Mesendoderm (in vitro differentiated cells): ENCODE data around the gene CCDC91.

Source experiments
- DNase-seq: peaks from one replicate; pipeline ENCODE4 v3.0.0; 2013
- H2AK5ac ChIP-seq: 2 replicates; pipeline ENCODE4 v1.6.1; 2013; ENCODE audit warnings: low read length, inconsistent platforms
- H2BK120ac ChIP-seq: 2 replicates; pipeline ENCODE4 v1.6.1; 2013; ENCODE audit warnings: low read depth, mild to moderate bottlenecking, low read length, moderate library complexity, mixed read lengths
- H2BK15ac ChIP-seq: replicated peaks from 2 replicates; pipeline ENCODE4 v1.6.1; 2013; ENCODE audit warnings: low read depth, mild to moderate bottlenecking, moderate library complexity
- H2BK5ac ChIP-seq: 2 replicates; pipeline ENCODE4 v1.6.1; 2013; ENCODE audit warnings: low read length, inconsistent platforms
- H3K18ac ChIP-seq: 2 replicates; pipeline ENCODE4 v1.6.1; 2013; ENCODE audit warnings: mild to moderate bottlenecking, low read length, mixed read lengths
- H3K23ac ChIP-seq: one replicate; pipeline ENCODE4 v1.6.1; 2013; ENCODE audit warnings: low read length
- H3K27ac ChIP-seq: 2 replicates; pipeline ENCODE4 v1.5.1; 2013; ENCODE audit warnings: low read depth, mild to moderate bottlenecking, inconsistent platforms, low read length, moderate library complexity
- H3K27me3 ChIP-seq: 2 replicates; pipeline ENCODE4 v1.6.1; 2013; ENCODE audit warnings: low read length, control low read depth, mild to moderate bottlenecking, inconsistent platforms; ENCODE audit not compliant: insufficient read depth, poor library complexity
- H3K36me3 ChIP-seq: 2 replicates; pipeline ENCODE4 v1.6.1; 2013; ENCODE audit warnings: low read length, inconsistent platforms; ENCODE audit not compliant: control insufficient read depth, insufficient read depth
- H3K4ac ChIP-seq: one replicate; pipeline ENCODE4 v1.6.1; 2013; ENCODE audit warnings: low read depth, mild to moderate bottlenecking, low read length, moderate library complexity
- H3K4me1 ChIP-seq: 2 replicates; pipeline ENCODE4 v1.6.1; 2013; ENCODE audit warnings: low read depth, low read length, inconsistent platforms; ENCODE audit not compliant: control insufficient read depth
- H3K4me2 ChIP-seq: 2 replicates; pipeline ENCODE4 v1.6.1; 2013; ENCODE audit warnings: low read length
- H3K4me3 ChIP-seq: 2 replicates; pipeline ENCODE4 v1.5.1; 2013; ENCODE audit warnings: mild to moderate bottlenecking, low read length
- H3K56ac ChIP-seq: one replicate; pipeline ENCODE4 v1.6.1; 2013; ENCODE audit warnings: low read length
- H3K79me1 ChIP-seq: 2 replicates; pipeline ENCODE4 v1.6.1; 2013; ENCODE audit warnings: low read length, inconsistent platforms
- H3K79me2 ChIP-seq: 2 replicates; pipeline ENCODE4 v1.6.1; 2013; ENCODE audit warnings: mild to moderate bottlenecking, low read length; ENCODE audit not compliant: control insufficient read depth, insufficient read depth
- H3K9ac ChIP-seq: 2 replicates; pipeline ENCODE4 v1.6.1; 2013; ENCODE audit warnings: low read length, inconsistent platforms
- H4K5ac ChIP-seq: one replicate; pipeline ENCODE4 v1.6.1; 2013; ENCODE audit warnings: low read length
- H4K8ac ChIP-seq: one replicate; pipeline ENCODE4 v1.6.1; 2013; ENCODE audit warnings: low read depth, mild to moderate bottlenecking, control low read depth, low read length, moderate library complexity
- WGBS: extraction: QIAGEN DNeasy Blood & Tissue Kit; methylation state at CpG from one replicate; pipeline ENCODE4 v1.1.7; 2013; ENCODE audit warnings: low lambda C conversion rate, missing lambda C conversion rate; ENCODE audit not compliant: insufficient coverage; ENCODE audit errors: extremely low coverage; 5-methylcytosine and 5-hydroxymethylcytosine counted together

The CCDC91 gene

DNA sequence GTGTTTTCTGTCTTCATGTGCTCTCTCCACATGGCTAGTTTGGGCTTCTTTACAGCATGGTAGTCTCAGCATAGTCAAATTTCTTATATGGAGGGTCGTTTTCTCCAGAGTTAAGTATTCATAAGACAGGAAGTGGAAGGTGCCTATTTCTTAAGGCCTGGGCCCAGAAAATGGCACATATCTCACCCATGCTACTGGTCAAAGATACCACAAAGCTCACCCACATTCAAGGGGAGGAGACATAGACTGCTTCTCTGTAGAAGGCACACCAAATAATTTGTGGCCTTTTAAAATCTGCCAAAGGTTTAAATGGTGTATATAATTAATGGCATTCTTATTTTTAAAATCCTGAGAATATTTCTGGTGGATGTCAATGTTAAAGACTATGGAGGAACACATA is 44.8 kb downstream of the CCDC91 start:
- H2AK5ac ChIP-seq, result no peak overlapping the region
- WGBS, result no CpG with 5 or more reads among the region's 1 CpG
- H3K4ac ChIP-seq, result no peak overlapping the region
- no peaks in the 10 kb centered on the region for H3K4me1 ChIP-seq
- H4K8ac ChIP-seq, result no peak overlapping the region
- no peaks in the 10 kb centered on the region for H3K27me3 ChIP-seq
- no peak overlapping the region for H2BK15ac ChIP-seq
- no peak for DNase-seq
- H3K79me2 ChIP-seq, result no peaks in the 10 kb centered on the region
- H4K5ac ChIP-seq, result no peak overlapping the region
- H2BK120ac ChIP-seq, result no peak overlapping the region
- no peak overlapping the region for H2BK5ac ChIP-seq
- no peak overlapping the region for H3K56ac ChIP-seq
- H3K9ac ChIP-seq, result no peak overlapping the region
- H3K23ac ChIP-seq, result no peak overlapping the region
- no peak overlapping the region for H3K4me2 ChIP-seq
- H3K79me1 ChIP-seq, result no peaks in the 10 kb centered on the region
- H3K36me3 ChIP-seq, result no peaks in the 10 kb centered on the region
- H3K4me3 ChIP-seq, result no peak overlapping the region
- no peak overlapping the region for H3K18ac ChIP-seq
- no peak overlapping the region for H3K27ac ChIP-seq

DNA sequence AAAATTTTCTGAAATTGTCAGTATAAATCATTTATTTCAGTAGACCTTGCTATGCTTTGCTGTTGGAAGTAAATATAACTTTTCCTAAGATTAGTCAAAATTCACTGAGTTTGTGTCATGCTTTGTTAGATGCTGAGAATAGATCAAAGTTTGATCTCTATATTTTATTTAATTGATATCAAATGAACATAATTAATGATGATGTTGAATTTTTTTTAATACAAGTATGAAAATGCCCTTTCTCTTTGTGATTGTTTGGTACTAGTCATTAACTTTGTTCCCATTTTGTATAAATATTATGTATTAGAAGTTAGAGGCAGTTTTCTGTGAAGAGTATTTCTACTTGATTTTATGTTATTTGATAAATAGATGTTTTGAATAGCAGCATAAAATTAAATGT is 45.7 kb downstream of the CCDC91 start:
- Histone ChIP-seq H3K56ac (no peak overlapping the region), H4K5ac (no peak overlapping the region), H3K79me2 (no peaks in the 10 kb centered on the region), H2AK5ac (no peak overlapping the region), H2BK15ac (no peak overlapping the region), H3K27ac (no peak overlapping the region), H3K18ac (no peak overlapping the region), H3K23ac (no peak overlapping the region), H3K4me1 (no peaks in the 10 kb centered on the region), H3K9ac (no peak overlapping the region), H2BK120ac (no peak overlapping the region), H3K4me2 (no peak overlapping the region), H3K36me3 (no peaks in the 10 kb centered on the region), H4K8ac (no peak overlapping the region), H3K4me3 (no peak overlapping the region), H2BK5ac (no peak overlapping the region), H3K4ac (no peak overlapping the region), H3K27me3 (no peaks in the 10 kb centered on the region), H3K79me1 (no peaks in the 10 kb centered on the region)
- DNase-seq, result no peak

DNA sequence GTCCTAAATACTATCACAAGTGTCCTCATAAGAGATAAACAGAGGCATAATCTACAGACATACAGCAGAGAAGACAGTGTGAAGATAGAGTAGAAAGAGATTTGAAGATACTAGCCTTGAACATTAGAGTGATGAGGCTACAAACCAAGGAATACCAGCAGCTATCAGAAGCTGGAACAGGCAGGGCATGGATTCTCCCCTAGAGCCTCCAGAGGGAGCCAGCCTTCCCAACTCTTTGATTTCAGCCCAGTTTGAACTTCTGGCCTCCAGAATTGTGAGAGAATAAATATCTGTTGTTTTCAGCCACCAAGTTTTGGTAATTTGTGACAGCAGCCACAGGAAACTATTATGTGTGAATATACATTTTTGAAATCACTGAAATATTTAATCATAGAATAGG is 47.2 kb downstream of the CCDC91 start:
- no peak overlapping the region for H3K27ac ChIP-seq
- H2AK5ac ChIP-seq, result no peak overlapping the region
- peak; percentile 62 for DNase-seq
- H3K4ac ChIP-seq, result no peak overlapping the region
- no peaks in the 10 kb centered on the region for H3K79me1 ChIP-seq
- H4K8ac ChIP-seq, result no peak overlapping the region
- no peak overlapping the region for H3K56ac ChIP-seq
- no peak overlapping the region for H3K4me2 ChIP-seq
- H3K4me3 ChIP-seq, result no peak overlapping the region
- H2BK15ac ChIP-seq, result no peak overlapping the region
- H3K4me1 ChIP-seq, result no peaks in the 10 kb centered on the region
- no peaks in the 10 kb centered on the region for H3K36me3 ChIP-seq
- no peak overlapping the region for H3K18ac ChIP-seq
- H3K23ac ChIP-seq, result no peak overlapping the region
- no peak overlapping the region for H2BK120ac ChIP-seq
- no peaks in the 10 kb centered on the region for H3K79me2 ChIP-seq
- no peak overlapping the region for H3K9ac ChIP-seq
- no peaks in the 10 kb centered on the region for H3K27me3 ChIP-seq
- H4K5ac ChIP-seq, result no peak overlapping the region
- H2BK5ac ChIP-seq, result no peak overlapping the region

DNA sequence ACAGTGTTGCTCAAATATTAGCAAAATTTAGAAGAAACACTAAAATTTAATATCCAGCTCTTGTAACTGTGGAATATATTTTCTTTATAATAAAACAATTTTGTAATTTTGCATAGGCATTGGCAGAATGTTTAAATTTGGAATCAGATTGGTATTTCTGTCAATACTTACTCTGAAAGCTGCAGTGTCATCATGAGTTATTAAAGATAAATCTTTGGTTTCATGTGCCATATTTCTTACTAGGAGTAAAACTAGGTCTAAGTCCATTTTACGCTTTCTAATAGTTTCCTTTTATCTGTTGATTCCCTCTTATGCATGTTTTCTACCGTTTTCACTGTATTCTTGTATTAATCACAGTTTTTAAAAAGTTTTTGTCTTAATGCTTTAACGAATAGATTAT is 49.7 kb downstream of the CCDC91 start:
- no peaks in the 10 kb centered on the region for H3K79me1 ChIP-seq
- H2AK5ac ChIP-seq, result no peak overlapping the region
- H3K56ac ChIP-seq, result no peak overlapping the region
- H2BK15ac ChIP-seq, result no peak overlapping the region
- no peaks in the 10 kb centered on the region for H3K27me3 ChIP-seq
- no peak for DNase-seq
- WGBS, result no CpG with 5 or more reads among the region's 3 CpGs
- no peaks in the 10 kb centered on the region for H3K36me3 ChIP-seq
- H4K5ac ChIP-seq, result no peak overlapping the region
- no peak overlapping the region for H3K27ac ChIP-seq
- H2BK5ac ChIP-seq, result no peak overlapping the region
- no peak overlapping the region for H3K9ac ChIP-seq
- H3K4me3 ChIP-seq, result no peak overlapping the region
- no peak overlapping the region for H3K4me2 ChIP-seq
- no peak overlapping the region for H2BK120ac ChIP-seq
- H3K23ac ChIP-seq, result no peak overlapping the region
- no peak overlapping the region for H3K4ac ChIP-seq
- no peaks in the 10 kb centered on the region for H3K79me2 ChIP-seq
- no peaks in the 10 kb centered on the region for H3K4me1 ChIP-seq
- H4K8ac ChIP-seq, result no peak overlapping the region
- H3K18ac ChIP-seq, result no peak overlapping the region

DNA sequence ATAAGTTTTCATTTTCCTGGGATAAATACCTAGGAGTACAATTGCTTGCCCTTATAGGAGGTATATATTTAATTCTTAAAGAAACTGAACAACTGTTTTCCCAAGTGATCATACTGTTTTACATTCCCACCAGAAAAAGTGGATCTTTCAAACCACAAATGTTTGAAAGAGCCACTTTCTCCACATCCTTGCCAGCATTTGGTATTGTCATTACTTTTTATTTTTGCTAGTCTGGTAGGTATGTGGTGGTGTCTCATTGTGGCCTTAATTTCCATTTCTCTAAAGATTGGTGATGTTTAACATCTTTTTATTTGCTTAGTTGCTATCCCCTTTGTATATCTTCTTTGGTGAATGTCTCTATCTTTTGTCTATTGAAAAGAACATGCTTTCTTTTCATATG is 50.6 kb downstream of the CCDC91 start:
- Histone ChIP-seq H3K4me2 (no peak overlapping the region), H3K18ac (no peak overlapping the region), H3K4me1 (no peaks in the 10 kb centered on the region), H4K5ac (no peak overlapping the region), H2AK5ac (no peak overlapping the region), H3K56ac (no peak overlapping the region), H3K27me3 (no peaks in the 10 kb centered on the region), H2BK5ac (no peak overlapping the region), H3K4ac (no peak overlapping the region), H3K79me1 (no peaks in the 10 kb centered on the region), H3K79me2 (no peaks in the 10 kb centered on the region), H3K27ac (no peak overlapping the region), H3K9ac (no peak overlapping the region), H3K36me3 (no peaks in the 10 kb centered on the region), H2BK120ac (no peak overlapping the region), H3K4me3 (no peak overlapping the region), H4K8ac (no peak overlapping the region), H3K23ac (no peak overlapping the region), H2BK15ac (no peak overlapping the region)
- DNase-seq, result no peak

DNA sequence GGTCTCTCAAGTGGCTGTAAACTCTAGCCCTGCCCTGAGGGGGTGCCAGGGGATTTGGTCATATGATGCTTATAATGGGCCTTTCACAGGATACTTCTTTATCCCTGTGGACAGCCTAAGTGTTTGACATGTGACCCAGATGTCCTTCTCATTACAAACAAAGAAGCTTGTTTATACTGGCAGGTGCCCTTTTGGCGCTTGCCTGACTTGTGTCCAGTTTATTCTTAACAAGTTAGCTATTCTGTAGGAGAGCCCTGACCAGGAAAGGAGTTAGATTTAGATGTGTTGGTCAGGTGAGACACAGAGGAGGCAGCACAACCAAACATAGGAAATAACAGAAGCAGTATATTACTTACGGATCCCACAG is 51.9 kb downstream of the CCDC91 start:
- H3K79me2 ChIP-seq, result no peaks in the 10 kb centered on the region
- H3K27me3 ChIP-seq, result no peaks in the 10 kb centered on the region
- no peak overlapping the region for H4K8ac ChIP-seq
- no peaks in the 10 kb centered on the region for H3K36me3 ChIP-seq
- no CpG with 5 or more reads among the region's 2 CpGs for WGBS
- no peak overlapping the region for H2AK5ac ChIP-seq
- H3K23ac ChIP-seq, result no peak overlapping the region
- H2BK15ac ChIP-seq, result no peak overlapping the region
- H2BK120ac ChIP-seq, result no peak overlapping the region
- H3K56ac ChIP-seq, result no peak overlapping the region
- no peak overlapping the region for H3K27ac ChIP-seq
- H3K4me2 ChIP-seq, result no peak overlapping the region
- no peak for DNase-seq
- no peak overlapping the region for H4K5ac ChIP-seq
- H3K79me1 ChIP-seq, result no peaks in the 10 kb centered on the region
- H3K4me3 ChIP-seq, result no peak overlapping the region
- no peaks in the 10 kb centered on the region for H3K4me1 ChIP-seq
- H3K4ac ChIP-seq, result no peak overlapping the region
- no peak overlapping the region for H2BK5ac ChIP-seq
- no peak overlapping the region for H3K18ac ChIP-seq
- no peak overlapping the region for H3K9ac ChIP-seq
